Transverse colon (tissue), 4 donors: Measurements from ENCODE around the gene AUNIP.

Experiments
- CTCF ChIP-seq, 5 experiments: fragments of 200-600 bp in 3 of 5; fragments of 450-650 bp in 2 of 5; sonication (generic) in 3 of 5; IDR thresholded peaks; 1 replicate in 2 of 5; 2 replicates in 3 of 5; pipeline ENCODE4 v1.5.1; 2016 to 2017; ENCODE audit warnings: antibody characterized with exemption in 5 of 5, inconsistent platforms in 3 of 5, mild to moderate bottlenecking in 2 of 5, moderate library complexity in 1 of 5
- POLR2A ChIP-seq: fragments of 450-650 bp; IDR thresholded peaks from one replicate; pipeline ENCODE4 v1.6.1; 2016; ENCODE audit warnings: antibody characterized with exemption, mild to moderate bottlenecking, moderate library complexity
- POLR2AphosphoS5 ChIP-seq, 3 donors: sonication (generic); formaldehyde crosslinking; IDR thresholded peaks; one replicate each; pipeline ENCODE4 v1.6.1; 2016; ENCODE audit warnings: antibody characterized with exemption in 3 of 3

- TF ChIP-seq CTCF (IDR thresholded peaks at IDR 0.05) (no peak), POLR2A (no peak), POLR2AphosphoS5 (IDR thresholded peaks at IDR 0.05) (no peak)
Observed at GRCh38 chr1:25832336-25833037, 26.8 kb downstream of the AUNIP start.
